ENCODE measurements around the gene ZFHX3. TPM values are rescaled to one million over a fixed set of nuclear protein-coding genes. Genes with fewer than 3 reads are reported as not detected.

ZFHX3 gene
- total RNA-seq, 2 donors from 2014 or later = 57.7 to 70.1 TPM

DNA sequence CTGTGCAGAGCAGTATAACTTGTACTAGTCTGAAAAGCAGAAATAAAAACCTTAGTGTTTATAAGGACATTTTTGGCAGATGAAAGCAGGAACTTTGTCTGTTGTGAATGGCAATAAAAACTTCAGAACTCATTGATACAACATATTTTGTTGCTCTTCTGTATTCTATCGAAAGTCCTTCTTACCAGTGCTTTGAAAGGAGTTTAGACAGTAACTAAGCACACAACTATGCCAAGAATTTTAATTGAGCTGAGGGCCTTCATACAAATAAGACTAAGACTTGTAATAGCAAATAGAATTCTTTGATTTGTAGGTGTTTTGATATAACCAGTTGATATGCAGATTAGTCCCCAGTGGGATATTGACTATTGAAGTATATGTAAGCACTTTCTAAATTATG, 308.4 kb downstream of the ZFHX3 start:
- ATAC-seq (ENCODE audit: insufficient number of reproducible peaks, low FRiP score, low read depth) (no peak), DNase-seq (ENCODE audit: low spot score) (no peak)
- Histone ChIP-seq H3K4me3 (no peak overlapping the region), H3K36me3 (no peaks in the 10 kb centered on the region), H3K27me3 (replicated peaks; ENCODE audit: insufficient read depth) (no peaks in the 10 kb centered on the region), H3K9me3 (peaks cover 3% of the 10 kb centered on the region), H3K4me1 (ENCODE audit: control insufficient read depth in 1 of 2, low read depth in 2 of 2) (no peaks in the 10 kb centered on the region), H3K27ac (no peak overlapping the region)
- TF ChIP-seq CTCF (IDR thresholded peaks at IDR 0.05) = no peak

DNA sequence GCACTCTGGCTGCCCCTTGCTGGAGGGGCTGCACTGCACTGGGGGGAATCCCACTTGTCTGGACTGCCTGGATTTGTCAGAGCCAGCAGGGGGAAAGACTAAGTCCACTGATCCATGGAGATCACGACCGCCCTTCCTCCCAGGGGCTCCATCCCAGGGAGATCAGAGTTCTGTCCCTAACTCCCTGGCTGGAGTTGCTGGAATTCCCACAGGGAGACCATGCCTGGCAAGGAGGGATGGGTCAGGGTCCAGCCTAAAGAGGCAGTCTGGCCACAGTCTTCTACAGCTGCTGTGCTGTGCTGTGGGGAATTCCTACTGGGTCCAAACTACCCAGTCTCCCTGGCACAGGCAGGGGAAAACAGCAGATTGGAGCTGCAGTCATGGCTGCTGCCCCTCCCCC, 311.9 kb downstream of the ZFHX3 start:
- DNase-seq (ENCODE audit: low spot score) = no peak
- no peaks in the 10 kb centered on the region for H3K4me1 ChIP-seq (ENCODE audit: control insufficient read depth in 1 of 2, low read depth in 2 of 2)
- no peak for TF ChIP-seq CTCF (IDR thresholded peaks at IDR 0.05)
- H3K36me3 ChIP-seq = no peaks in the 10 kb centered on the region
- no peaks in the 10 kb centered on the region for H3K27me3 ChIP-seq (replicated peaks; ENCODE audit: insufficient read depth)
- no peak for ATAC-seq (ENCODE audit: insufficient number of reproducible peaks, low FRiP score, low read depth)
- no peak overlapping the region for H3K4me3 ChIP-seq
- peaks cover 6% of the 10 kb centered on the region for H3K9me3 ChIP-seq
- no peak overlapping the region for H3K27ac ChIP-seq
